SK-N-SH treated with all-trans-retinoic acid at 6 μM for 48 hours (cell line): ENCODE data around the gene ZNF705A.
"Not testable (repeated sequence)": the region's sequence is repeated elsewhere in the genome, so short reads cannot be mapped to it uniquely, and the experiment has no call there.

Experiments used
- SNAI2 ChIP-seq: fragments of 250-450 bp; sonication (Bioruptor Pico); IDR thresholded peaks from 2 replicates; pipeline ENCODE4 v1.5.0; 2020; ENCODE audit warnings: mild to moderate bottlenecking, moderate library complexity
- ZFP3 ChIP-seq: fragments of 250-450 bp; sonication (Bioruptor Pico); IDR thresholded peaks from 2 replicates; pipeline ENCODE4 v1.5.0; 2020; ENCODE audit warnings: mild to moderate bottlenecking, moderate library complexity
- ZFP30 ChIP-seq: fragments of 450-650 bp; formaldehyde crosslinking; IDR thresholded peaks from 2 replicates; pipeline ENCODE4 v1.5.0; 2022; ENCODE audit warnings: mild to moderate bottlenecking, moderate library complexity
- ZNF565 ChIP-seq: fragments of 450-650 bp; formaldehyde crosslinking; conservative IDR thresholded peaks from 2 replicates; pipeline ENCODE4 v1.5.0; 2020; ENCODE audit warnings: low read depth, mild to moderate bottlenecking, moderate library complexity

- TF ChIP-seq SNAI2; ZNF565 (CRISPR knock-in tag); ZFP30 (CRISPR knock-in tag); ZFP3 (CRISPR knock-in tag): not testable (repeated sequence)
Observed at GRCh38 chr12:8229486-8229885, 72.7 kb downstream of the ZNF705A start.
